ENCODE measurements around the gene SPOP.
"Not testable (repeated sequence)": the region's sequence is repeated elsewhere in the genome, so short reads cannot be mapped to it uniquely, and the experiment has no call there.

The SPOP gene

DNA sequence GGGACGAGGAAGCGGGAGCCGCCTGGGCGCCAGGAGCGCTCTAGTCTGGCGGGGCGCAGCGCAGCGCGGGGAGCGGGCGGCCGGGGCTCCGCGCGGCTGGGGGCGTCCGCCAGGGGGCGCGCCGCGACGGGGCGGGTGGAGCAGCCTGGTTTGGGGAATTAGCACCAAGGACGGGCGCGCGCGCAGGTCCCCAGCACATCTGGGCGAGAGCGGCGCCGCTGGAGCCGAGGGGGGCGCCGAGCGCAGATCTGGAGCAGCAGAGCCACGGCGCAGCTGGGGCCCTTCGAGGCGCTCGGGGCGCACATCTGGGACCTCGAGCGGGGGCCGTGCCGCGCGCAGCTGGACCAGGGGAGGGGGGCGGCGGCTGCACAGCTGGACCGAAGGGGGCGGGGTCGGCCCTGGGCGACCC, 102.2 kb downstream of the SPOP start, which contains the start of gene NXPH3:
Gene NXPH3, plus strand, starts transcription at position 193 of the 409 bp plus-strand sequence. CDS start 349 bp downstream, outside the sequence.
- in situ Hi-C loops (cut with HindIII; ENCODE audit: low sequenced_read_pairs): no loop called here

DNA sequence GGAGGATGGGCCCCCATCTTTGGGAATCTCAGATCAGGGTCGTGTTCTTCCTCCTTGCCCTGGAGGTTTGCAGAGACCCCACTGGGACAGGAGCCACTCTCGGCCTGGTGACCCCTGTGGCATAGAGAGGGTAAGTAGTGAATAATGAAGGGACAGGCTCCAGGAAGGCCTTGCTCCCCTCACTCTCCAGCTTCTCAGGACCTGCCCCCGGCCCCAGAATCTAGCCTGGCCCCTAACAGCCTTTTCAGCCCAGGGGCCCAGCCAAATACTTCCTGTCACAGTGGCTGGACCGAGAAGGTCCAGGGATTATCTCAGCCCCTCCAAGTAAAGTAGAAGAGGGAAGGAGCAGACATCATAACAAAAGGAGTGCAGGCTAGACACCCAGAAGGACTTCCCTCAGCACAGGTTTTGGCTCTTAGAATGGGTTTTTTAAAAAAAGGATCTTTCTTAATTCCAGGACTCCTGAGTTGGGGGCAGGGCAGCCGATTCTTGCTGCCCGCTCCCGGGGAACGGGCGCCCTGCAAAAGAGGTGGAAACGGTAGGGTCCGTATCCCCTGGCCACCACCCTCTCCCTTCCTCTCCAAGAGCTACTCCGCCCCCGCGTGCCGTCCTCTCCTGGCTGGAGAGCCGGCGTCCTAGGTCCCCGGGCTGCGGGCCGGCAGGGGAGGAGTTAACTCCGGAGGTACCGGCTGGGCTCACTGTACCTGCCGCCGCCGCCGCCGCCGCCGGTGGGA, 102.8 kb downstream of the SPOP start:
- in situ Hi-C loops (cut with HindIII; ENCODE audit: low sequenced_read_pairs): no loop called here

DNA sequence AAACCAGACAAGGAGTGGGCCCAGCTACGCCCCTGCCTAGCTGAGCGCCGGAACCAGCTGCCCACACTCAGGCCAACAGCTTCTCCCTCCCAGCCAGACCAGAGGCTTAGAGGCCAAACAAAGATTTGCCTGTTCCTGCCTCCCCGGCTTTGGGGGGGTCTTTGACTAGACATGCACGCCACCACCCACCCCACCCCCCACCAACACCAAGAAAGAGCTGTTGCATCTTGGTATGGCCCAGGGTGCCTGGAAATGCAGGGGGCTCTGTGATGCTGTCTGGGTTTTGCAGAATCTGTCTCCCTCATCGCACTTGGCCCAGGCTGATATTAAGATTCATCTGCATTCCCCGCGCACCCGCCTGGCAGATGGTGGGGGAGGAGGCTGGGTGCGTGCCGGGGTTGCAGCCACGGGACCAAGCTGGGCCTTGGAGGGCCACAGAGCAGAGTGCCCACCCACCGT, 103.5 kb downstream of the SPOP start:
- in situ Hi-C loops (cut with HindIII; ENCODE audit: low sequenced_read_pairs): no loop called here

DNA sequence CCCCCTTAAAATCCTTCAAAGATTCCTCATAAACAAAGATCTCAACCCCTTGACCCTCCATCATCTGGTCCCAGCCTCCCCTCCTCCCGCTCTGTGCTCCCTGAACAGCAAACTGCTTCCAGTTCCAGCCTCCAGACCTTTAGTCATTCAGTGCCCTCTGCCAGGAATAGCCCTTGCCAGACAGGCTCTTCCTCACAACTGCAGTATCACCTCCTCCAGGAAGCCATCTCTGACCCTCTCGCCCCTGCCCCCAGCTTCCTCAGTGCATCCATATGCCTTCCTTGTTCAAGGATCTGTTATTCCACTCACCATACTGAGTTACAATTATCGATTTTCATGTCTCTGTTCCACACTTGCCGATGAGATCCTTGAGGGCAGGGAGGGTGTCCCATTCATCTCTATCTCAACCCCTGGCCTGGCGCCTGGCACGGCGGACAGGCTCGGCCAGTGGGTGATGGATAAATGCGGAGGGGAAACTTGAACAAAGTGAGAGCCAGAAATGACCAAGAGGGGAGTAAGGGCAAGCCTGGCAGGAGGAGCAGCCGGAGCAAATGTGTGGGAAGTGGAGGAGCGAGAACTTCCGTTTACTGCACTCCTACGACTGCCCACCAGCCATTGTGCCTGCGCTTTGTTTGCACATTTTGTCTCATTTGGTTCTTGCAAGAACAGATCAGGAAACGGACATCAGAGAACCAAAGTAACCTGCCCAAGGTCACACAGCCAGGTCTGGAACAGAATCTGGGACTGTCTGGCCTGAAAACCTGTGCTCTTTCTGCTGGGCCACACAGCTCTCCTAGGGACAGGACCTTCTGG, 104.2 kb downstream of the SPOP start:
- in situ Hi-C loops (cut with HindIII; ENCODE audit: low sequenced_read_pairs): no loop called here

DNA sequence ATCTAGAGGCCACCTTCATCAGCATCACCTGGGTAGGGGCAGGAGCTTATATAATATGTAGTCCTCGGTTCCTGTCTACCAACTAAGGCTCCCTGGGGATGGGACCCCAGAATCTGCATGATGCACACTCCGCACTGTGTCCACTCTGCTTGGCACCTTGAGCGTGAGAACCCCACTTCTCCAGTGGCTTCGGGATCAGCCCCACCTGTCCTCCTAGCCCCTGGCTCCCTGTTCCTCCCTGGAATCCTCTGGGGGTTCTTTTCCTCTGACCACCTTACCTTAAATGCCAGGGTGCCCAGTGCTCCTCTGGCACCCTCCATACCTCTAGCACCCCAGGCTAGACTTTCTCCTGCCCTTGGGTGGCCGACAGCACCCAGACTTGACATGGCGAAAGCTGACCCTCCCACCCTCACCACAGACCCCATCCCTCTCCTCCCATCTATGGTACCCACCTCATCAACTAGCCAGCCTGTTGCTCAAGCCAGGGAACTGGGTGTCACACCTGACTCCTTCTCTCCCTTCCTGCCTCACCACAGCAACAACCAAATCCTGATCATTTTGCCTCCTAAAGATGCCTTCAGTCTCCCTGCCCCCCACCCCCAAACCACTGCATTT, 105.0 kb downstream of the SPOP start:
- in situ Hi-C loops (cut with HindIII; ENCODE audit: low sequenced_read_pairs): no loop called here

DNA sequence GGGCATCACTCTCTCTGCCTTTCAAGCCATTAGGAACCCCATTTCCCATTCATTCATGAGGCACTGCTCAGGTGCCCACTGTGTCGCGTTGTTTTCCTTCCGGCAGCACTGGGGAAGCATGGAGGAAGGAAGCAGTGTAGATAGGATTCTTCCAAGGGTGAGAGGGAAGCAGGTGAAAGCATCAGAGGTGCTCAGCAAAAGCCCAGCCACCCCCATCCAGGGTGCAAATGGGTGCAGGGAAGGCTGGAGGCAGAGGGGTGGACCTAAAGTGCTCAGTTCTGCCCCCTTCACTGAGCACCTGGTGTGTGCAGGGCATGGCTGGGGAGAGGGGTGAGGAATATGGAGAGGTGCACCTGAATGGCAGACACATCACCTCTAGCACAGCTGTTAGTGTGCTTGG, 105.7 kb downstream of the SPOP start:
- in situ Hi-C loops (cut with HindIII; ENCODE audit: low sequenced_read_pairs): no loop called here

DNA sequence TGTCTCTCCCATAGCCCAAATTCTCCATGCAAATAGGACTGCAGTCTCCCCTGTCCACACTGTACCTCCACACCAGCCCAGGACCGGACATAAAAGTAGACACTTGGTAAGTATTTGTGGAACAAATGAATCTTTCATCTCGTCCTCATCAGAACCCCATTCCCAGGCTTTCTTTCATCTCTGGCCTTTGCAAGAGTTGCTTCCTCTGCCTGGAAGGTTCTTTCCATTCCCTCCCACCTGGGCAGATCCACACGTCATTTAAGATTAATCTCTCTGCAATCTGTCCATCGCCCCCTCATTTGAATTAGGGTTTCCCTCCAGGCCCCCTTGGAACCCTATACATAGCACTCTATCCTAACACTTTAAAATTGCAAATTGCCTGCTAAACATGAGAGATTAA, 106.1 kb downstream of the SPOP start:
- in situ Hi-C loops (cut with HindIII; ENCODE audit: low sequenced_read_pairs): no loop called here

DNA sequence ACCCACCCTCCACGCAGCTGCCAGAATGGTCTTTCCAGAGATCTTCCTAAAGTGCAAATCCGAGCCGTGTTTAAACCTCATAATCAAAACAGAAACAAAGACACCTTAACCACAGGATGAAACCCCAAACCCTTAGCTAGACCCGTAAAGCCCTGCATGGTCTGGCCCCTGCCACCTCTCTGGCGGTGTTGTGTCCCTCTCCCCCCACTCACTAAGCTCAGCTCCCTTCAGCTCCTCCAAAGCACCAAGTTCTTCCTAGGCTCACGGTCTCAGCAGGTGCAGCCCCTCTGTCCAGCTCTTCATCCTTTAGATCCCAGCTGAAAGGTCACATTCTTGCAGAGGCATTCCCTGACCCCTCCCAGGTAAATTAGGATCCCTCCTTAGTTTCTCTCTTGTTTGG, 106.6 kb downstream of the SPOP start:
- in situ Hi-C loops (cut with HindIII; ENCODE audit: low sequenced_read_pairs): no loop called here

DNA sequence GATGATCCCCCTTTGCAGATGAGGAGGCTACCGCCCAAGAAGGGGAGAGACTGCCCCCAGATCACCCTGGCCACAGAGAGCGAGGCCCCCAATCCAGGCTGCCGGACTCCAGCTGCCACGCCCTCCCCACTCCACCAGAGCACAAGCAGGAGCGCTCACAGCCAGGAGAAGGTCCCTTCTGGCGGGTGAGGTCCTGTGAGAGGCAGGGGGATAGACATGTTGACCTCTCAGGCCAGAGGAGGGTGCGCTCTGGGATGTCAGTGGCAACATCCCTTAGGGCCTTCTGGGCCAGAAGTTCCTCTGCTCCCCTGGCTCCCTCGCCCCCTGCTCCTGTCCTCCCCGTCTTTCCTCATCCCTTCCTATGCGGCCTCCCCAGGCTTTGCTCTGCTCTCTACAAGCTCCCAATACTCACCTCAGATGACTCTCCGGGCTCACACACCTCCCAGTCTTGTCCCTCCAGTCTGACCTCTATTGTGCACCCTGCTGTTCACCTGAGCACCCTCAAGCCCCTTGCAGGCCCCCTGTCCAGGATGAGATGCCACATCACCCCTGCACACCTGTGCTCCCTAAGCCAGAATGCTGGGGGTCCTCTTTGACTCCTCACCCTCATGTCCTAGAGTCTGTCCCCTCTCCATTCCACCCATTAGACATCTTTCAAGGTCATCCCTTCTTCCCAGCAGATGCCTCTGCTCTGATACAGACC, 107.2 kb downstream of the SPOP start:
- in situ Hi-C loops (cut with HindIII; ENCODE audit: low sequenced_read_pairs): no loop called here

DNA sequence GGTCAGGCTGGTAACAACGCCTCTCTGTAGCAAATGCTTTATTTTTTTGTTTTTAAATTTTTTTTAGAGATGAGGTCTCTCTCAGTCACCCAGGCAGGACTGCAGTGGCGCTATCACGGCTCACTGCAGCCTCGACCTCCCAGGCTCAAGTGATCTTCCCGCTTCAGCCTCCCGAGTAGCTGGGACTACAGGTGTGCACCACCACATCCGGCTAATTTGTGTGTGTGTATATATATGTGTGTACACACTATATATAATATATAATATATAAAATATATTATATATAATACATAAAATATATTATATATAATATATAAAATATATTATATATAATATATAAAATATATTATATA, 109.2 kb downstream of the SPOP start:
- in situ Hi-C loops (cut with HindIII; ENCODE audit: low sequenced_read_pairs): not testable (repeated sequence)

DNA sequence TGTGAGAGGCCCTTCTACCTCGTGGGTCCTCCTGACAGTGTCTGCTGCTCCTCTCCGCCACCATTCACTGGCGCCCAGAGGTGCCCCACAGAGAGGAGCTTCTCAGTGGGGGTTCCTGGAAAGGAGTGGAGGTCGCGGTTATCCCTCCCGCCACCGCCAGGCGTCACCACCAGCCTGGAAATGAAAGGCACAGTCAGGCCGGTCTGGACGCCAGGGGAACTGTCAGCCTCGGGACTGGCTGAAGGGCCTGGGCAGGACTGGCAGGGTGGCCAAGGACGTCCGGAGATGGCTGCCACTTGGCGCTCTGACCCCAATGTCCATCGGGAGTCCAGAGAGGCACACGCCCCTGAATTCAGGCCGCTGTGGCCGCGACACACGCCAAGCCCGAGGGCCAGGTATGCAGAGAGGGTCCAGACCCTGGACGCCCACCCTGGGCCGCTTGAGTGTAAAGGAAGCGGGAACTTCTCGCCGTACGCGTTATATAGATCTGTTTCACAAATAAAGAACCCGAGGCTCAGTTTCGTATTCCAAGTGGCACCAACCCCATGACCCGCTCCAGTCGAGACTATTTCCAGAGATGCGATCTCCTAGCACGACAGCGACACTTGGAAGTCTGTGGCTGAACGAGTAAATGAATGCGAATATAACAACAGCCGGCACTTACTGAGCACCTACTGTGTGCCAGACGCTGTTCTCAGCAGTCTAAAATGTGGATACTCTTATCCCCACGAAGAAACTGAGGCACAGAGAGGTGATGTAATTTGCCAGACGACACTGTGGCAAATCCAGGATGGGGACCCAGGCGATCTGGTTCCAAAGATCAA, 109.8 kb downstream of the SPOP start:
- in situ Hi-C loops (cut with HindIII; ENCODE audit: low sequenced_read_pairs): no loop called here

DNA sequence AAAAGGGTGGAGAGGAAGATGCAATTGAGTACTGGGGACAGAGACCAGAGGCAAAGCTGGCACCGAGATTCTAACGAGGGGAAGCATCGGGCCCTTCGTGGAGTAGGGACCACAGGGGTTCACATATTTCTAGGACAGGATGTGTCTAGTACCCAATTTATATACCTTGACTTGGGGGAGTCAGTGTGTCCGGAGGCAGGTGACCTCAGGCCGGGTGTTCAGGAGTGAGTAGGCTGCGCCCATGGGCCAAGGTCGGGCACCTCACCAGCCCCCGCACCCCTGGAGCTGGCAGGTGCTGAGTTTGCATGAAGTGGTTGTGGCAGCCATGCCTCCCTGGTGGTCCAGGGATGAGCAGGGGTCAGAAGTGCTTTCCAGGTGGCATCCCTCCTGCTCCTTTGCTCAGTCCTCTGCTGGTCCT, 110.8 kb downstream of the SPOP start:
- in situ Hi-C loops (cut with HindIII; ENCODE audit: low sequenced_read_pairs): no loop called here

DNA sequence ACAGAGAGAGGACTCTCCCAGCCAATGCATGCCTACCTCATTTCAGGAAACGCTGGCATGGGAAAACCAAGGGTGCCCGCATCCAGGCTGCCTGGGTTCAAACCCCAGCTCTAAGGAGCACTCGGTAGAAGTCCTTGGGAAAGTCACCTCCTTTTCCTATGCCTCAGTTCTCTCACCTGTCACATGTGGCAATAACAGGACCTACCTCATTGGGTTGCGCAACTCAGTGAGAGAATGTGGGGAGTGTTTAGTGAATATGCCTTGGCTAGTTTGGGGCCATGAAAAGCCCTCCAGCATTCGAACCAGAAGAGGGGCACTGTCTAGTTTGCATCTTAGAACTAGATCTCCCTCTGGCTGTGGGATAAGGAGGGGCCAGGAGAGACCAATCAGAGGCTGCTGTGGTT, 111.2 kb downstream of the SPOP start:
- in situ Hi-C loops (cut with HindIII; ENCODE audit: low sequenced_read_pairs): no loop called here

DNA sequence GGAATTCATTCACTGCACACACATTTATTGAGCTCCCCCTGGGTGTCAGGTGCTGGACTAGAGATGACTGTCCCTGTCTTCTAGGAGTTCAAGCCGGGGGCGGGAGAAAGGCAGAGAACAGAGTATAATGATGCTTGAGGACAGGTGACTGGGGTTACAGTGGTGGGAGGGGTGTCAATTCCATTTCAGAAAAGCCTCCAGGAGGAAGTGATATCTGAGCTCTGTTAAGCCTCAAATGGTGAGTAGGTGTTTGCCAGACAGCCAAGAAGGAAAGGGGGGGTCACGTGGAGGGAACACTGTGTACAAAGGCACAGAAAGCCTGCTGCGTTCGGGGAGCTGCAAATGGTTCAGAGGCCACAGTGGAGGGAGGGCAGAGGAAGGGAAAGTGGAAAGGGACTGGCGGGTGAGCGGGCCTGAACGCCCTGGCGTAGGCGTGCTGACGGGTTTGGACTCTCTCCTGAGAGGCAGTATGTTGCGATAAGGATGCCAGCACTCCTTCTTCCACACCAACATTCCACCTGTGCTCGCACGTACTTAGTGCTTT, 111.9 kb downstream of the SPOP start:
- in situ Hi-C loops (cut with HindIII; ENCODE audit: low sequenced_read_pairs): no loop called here

DNA sequence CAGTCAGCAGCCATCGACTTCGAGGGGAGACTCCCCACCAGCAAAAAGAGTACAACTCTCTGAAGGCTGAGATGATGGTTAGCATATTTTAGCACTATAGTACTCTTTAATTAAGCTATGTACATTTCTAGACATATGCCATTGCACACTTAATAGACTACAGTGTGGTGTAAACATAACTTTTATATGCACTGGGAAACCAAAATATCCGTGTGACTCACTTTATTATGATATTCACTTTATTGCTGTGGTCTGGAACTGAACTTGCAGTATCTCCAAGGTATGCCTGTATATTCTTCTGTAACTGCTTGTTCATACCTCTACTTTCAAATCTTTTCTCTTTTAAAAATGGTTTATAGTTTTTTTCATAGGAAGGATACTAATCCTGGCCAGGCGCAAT, 113.3 kb downstream of the SPOP start:
- in situ Hi-C loops (cut with HindIII; ENCODE audit: low sequenced_read_pairs): no loop called here

DNA sequence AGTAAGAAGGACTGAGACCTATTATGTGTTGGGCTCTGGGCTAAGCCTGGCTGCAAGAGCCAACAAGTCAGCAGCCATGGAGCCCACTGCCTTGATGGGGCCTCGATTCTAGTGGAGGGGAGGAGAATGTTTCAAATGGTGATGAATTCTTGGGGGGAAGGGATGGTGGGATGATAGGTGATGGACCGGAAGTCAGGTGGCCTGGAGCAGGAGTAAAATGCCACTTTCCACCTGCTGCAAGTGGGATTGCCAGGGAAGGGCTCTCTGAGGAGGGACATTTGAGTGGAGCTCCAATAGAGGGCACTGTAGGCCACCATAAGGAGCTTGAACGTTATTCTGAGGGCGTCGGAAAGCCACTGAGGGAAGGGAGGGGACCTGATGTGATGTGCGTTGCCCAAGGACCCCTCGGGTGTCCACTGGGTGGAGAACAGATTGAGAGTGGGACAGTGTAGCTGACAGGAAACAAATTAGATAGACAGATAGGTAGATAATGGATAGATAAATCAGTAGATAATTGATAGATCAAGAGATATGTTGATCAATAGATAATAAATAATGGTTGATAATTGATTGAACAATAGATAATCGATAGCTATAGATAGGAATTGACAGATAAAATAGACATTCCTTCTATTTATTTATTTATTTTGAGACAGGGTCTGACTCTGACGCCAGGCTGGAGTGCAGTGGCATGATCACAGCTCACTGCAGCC, 120.4 kb downstream of the SPOP start:
- in situ Hi-C loops (cut with HindIII; ENCODE audit: low sequenced_read_pairs): no loop called here

DNA sequence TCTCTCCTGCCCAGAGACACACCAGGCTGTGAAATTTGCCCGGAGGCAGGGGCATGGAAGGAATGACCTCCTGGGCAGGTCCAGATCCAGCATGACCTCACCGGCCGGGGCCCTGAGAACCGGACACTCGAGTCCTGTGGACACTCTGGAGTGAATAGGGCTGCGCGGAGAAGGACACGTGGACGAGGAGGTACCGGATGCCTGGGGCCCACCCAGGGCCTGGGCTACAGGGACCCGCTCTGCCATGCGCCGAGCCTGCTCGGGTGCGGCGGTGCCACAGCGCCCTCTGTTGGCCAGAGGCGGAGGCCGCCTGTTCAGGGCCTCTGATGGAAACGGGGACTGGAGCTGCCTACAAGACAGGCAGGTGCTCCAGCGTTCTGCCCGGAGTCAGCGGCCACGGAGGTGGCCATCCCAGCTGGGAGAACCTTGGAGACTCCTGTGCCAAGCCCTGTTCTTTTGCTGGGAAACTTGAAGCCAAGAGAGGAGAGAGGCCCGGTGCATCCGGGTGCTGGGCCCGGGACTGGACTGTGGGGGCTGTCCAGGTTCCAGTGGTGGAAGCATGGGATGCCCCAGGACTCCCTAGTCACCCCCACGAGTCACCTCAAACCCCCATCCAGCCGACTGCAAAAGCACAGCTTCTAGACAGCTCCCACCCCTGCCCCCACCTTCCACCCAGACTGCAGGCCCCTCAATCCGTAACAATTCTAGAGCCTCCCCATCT, 121.5 kb downstream of the SPOP start:
- in situ Hi-C loops (cut with HindIII; ENCODE audit: low sequenced_read_pairs): no loop called here

DNA sequence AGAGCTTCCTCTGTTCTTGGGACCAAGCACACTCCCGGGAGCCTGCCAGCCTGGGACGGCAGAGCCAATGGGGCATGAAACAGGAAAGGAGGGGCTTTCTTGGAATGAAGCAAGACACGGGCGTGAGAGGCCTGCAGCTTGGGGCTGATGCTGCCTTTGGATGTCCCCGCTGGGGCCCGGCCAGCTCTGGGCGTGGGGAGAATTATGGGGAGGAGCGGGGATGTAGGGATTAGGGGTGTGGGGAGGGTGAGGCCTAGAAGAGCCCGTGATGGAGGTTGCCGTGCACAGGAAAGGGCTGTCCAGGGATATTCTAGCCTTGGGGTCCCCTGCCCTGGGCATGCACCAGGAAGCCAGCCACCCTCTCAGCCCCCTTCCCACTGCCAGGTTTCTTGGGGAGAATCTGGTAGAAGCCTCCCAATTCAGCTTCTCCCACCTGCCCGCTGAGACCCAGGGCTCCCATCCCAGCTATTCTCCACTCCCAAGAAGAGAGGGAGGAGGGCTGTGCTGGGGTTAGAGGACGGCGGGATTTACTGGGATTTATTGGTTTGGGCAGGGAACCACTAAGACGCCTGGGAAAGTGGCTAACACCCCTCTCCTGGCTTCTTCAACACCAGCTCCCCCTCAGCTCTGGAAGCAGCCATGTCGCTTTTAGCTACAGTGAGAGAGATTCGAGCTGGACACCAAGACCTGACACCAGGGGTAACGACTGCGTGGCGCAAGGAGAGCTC, 122.2 kb downstream of the SPOP start:
- in situ Hi-C loops (cut with HindIII; ENCODE audit: low sequenced_read_pairs): no loop called here
